ENCODE results near the gene CYP3A5. TPM values are rescaled to one million over a fixed set of nuclear protein-coding genes. Genes with fewer than 3 reads are reported as not detected.

The CYP3A5 gene
- total and polyA plus RNA-seq, 10 of the 15 experiments (the other 5 are each of a cell fraction or from before 2014, with no cell fraction given) = 0.05 to 1.3 (median 0.09) TPM; not detected in 2

DNA sequence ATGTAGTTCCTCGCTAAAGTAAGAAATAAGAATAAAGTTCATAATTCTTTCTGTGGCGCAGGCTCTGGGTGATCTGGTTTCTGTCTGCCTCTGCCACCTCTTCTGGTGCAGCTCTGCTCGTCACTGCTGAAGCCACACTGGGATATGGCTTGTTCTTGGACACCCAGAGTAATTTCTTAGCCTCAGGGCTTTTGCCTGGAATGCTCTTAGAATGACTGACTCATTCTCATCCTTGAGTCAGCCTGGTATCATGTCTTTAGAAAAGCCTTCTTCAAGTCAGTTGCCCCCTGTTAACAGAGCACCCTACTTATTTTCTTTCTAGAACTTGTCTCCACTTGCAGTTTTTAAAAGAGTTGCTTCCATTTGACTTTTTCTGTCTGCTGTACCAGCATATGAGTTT lies 61.1 kb downstream of the CYP3A5 start:
- WGBS (ENCODE audit: insufficient coverage, insufficient replicate concordance, low lambda C conversion rate, missing lambda C conversion rate) = 98% methylated on average over 3 of the region's 3 CpGs
- no peak for TF ChIP-seq ZNF207 (IDR thresholded peaks at IDR 0.05; ENCODE audit: borderline replicate concordance)
- TF ChIP-seq CHD2 (IDR thresholded peaks at IDR 0.05; ENCODE audit: borderline replicate concordance, low read depth, low read length) = no peak
- TF ChIP-seq, protein P1, sequence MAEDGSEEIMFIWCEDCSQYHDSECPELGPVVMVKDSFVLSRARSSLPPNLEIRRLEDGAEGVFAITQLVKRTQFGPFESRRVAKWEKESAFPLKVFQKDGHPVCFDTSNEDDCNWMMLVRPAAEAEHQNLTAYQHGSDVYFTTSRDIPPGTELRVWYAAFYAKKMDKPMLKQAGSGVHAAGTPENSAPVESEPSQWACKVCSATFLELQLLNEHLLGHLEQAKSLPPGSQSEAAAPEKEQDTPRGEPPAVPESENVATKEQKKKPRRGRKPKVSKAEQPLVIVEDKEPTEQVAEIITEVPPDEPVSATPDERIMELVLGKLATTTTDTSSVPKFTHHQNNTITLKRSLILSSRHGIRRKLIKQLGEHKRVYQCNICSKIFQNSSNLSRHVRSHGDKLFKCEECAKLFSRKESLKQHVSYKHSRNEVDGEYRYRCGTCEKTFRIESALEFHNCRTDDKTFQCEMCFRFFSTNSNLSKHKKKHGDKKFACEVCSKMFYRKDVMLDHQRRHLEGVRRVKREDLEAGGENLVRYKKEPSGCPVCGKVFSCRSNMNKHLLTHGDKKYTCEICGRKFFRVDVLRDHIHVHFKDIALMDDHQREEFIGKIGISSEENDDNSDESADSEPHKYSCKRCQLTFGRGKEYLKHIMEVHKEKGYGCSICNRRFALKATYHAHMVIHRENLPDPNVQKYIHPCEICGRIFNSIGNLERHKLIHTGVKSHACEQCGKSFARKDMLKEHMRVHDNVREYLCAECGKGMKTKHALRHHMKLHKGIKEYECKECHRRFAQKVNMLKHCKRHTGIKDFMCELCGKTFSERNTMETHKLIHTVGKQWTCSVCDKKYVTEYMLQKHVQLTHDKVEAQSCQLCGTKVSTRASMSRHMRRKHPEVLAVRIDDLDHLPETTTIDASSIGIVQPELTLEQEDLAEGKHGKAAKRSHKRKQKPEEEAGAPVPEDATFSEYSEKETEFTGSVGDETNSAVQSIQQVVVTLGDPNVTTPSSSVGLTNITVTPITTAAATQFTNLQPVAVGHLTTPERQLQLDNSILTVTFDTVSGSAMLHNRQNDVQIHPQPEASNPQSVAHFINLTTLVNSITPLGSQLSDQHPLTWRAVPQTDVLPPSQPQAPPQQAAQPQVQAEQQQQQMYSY (CRISPR knock-in tag; IDR thresholded peaks at IDR 0.05) = no peak
- TF ChIP-seq MLLT1 (IDR thresholded peaks at IDR 0.05) = no peak
- no peak for TF ChIP-seq SPI1 (IDR thresholded peaks at IDR 0.05; ENCODE audit: borderline replicate concordance, insufficient read depth, low read depth, low read length)
- TF ChIP-seq, protein P2, sequence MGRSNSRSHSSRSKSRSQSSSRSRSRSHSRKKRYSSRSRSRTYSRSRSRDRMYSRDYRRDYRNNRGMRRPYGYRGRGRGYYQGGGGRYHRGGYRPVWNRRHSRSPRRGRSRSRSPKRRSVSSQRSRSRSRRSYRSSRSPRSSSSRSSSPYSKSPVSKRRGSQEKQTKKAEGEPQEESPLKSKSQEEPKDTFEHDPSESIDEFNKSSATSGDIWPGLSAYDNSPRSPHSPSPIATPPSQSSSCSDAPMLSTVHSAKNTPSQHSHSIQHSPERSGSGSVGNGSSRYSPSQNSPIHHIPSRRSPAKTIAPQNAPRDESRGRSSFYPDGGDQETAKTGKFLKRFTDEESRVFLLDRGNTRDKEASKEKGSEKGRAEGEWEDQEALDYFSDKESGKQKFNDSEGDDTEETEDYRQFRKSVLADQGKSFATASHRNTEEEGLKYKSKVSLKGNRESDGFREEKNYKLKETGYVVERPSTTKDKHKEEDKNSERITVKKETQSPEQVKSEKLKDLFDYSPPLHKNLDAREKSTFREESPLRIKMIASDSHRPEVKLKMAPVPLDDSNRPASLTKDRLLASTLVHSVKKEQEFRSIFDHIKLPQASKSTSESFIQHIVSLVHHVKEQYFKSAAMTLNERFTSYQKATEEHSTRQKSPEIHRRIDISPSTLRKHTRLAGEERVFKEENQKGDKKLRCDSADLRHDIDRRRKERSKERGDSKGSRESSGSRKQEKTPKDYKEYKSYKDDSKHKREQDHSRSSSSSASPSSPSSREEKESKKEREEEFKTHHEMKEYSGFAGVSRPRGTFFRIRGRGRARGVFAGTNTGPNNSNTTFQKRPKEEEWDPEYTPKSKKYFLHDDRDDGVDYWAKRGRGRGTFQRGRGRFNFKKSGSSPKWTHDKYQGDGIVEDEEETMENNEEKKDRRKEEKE (IDR thresholded peaks at IDR 0.05) = no peak
- TF ChIP-seq, protein P3, sequence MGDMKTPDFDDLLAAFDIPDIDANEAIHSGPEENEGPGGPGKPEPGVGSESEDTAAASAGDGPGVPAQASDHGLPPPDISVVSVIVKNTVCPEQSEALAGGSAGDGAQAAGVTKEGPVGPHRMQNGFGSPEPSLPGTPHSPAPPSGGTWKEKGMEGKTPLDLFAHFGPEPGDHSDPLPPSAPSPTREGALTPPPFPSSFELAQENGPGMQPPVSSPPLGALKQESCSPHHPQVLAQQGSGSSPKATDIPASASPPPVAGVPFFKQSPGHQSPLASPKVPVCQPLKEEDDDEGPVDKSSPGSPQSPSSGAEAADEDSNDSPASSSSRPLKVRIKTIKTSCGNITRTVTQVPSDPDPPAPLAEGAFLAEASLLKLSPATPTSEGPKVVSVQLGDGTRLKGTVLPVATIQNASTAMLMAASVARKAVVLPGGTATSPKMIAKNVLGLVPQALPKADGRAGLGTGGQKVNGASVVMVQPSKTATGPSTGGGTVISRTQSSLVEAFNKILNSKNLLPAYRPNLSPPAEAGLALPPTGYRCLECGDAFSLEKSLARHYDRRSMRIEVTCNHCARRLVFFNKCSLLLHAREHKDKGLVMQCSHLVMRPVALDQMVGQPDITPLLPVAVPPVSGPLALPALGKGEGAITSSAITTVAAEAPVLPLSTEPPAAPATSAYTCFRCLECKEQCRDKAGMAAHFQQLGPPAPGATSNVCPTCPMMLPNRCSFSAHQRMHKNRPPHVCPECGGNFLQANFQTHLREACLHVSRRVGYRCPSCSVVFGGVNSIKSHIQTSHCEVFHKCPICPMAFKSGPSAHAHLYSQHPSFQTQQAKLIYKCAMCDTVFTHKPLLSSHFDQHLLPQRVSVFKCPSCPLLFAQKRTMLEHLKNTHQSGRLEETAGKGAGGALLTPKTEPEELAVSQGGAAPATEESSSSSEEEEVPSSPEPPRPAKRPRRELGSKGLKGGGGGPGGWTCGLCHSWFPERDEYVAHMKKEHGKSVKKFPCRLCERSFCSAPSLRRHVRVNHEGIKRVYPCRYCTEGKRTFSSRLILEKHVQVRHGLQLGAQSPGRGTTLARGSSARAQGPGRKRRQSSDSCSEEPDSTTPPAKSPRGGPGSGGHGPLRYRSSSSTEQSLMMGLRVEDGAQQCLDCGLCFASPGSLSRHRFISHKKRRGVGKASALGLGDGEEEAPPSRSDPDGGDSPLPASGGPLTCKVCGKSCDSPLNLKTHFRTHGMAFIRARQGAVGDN (IDR thresholded peaks at IDR 0.05) = no peak
- TF ChIP-seq, protein P4, sequence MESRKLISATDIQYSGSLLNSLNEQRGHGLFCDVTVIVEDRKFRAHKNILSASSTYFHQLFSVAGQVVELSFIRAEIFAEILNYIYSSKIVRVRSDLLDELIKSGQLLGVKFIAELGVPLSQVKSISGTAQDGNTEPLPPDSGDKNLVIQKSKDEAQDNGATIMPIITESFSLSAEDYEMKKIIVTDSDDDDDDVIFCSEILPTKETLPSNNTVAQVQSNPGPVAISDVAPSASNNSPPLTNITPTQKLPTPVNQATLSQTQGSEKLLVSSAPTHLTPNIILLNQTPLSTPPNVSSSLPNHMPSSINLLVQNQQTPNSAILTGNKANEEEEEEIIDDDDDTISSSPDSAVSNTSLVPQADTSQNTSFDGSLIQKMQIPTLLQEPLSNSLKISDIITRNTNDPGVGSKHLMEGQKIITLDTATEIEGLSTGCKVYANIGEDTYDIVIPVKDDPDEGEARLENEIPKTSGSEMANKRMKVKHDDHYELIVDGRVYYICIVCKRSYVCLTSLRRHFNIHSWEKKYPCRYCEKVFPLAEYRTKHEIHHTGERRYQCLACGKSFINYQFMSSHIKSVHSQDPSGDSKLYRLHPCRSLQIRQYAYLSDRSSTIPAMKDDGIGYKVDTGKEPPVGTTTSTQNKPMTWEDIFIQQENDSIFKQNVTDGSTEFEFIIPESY (IDR thresholded peaks at IDR 0.05) = no peak
- TF ChIP-seq ZNF384 (IDR thresholded peaks at IDR 0.05; ENCODE audit: borderline replicate concordance, low read depth, low read length) = no peak

More for the DNA sequence above, 61.1 kb downstream of the CYP3A5 start:
- RAD21 ChIA-PET (ENCODE audit: unreplicated experiment) = no interaction called here
- Histone ChIP-seq H3K9me3 (replicated peaks; ENCODE audit: control insufficient read depth, insufficient read depth, low read length) (peaks cover 2% of the 10 kb centered on the region; the same call in 1 of the 3 replicates), H4K20me1 (ENCODE audit: control insufficient read depth, insufficient read depth) (no peaks in the 10 kb centered on the region), H3K4me1 (ENCODE audit: control insufficient read depth, insufficient read depth, low read length) (peaks cover 2% of the 10 kb centered on the region; the same call in 1 of the 2 replicates), H3K4me2 (ENCODE audit: control insufficient read depth, insufficient read depth) (no peak overlapping the region), H3K27me3 (replicated peaks in 1 of 2; ENCODE audit: control insufficient read depth in 2 of 2, insufficient read depth in 2 of 2, low read length in 1 of 2) (no peaks in the 10 kb centered on the region), H3K79me2 (ENCODE audit: control insufficient read depth, insufficient read depth, low read length) (peaks cover 18% of the 10 kb centered on the region), H3K27ac (ENCODE audit: control insufficient read depth, insufficient read depth) (no peak overlapping the region), H2AFZ (ENCODE audit: control insufficient read depth, low read depth, low read length) (no peak overlapping the region), H3K4me3 (no peak overlapping the region), H3K9ac (ENCODE audit: control insufficient read depth, insufficient read depth, low read length) (no peak overlapping the region), H3K36me3 (ENCODE audit: control insufficient read depth in 2 of 2, insufficient read depth in 2 of 2, low read length in 1 of 2) (peaks cover 14 to 36% of the 10 kb centered on the region in 2 experiments)
- DNase-seq (ENCODE audit: low read depth, low spot score) (no peak), ATAC-seq (no peak), FAIRE-seq (no peak)
- POLR2A ChIA-PET = no interaction called here
- intact Hi-C loops (cut with micrococcal nuclease; ENCODE audit: unreplicated experiment) = loop anchor here (10.0 kb wide), 1 partner anchor 154 kb away; the partner anchor contains the start of gene ATP5MF
- SMC1A ChIA-PET (ENCODE audit: uncharacterized antibody, unreplicated experiment) = no interaction called here
- CTCF ChIA-PET = no interaction called here
- BruUV-seq (replicated peaks) = no TSS peak
- in situ Hi-C loops (cut with MboI) = no loop called here
